Retina (tissue), 1 donor: ENCODE results near the gene SP2.

Experiments used
- DNase-seq: peaks from one replicate; pipeline ENCODE4 v3.0.0-alpha.2; 2016

SP2 gene

DNA sequence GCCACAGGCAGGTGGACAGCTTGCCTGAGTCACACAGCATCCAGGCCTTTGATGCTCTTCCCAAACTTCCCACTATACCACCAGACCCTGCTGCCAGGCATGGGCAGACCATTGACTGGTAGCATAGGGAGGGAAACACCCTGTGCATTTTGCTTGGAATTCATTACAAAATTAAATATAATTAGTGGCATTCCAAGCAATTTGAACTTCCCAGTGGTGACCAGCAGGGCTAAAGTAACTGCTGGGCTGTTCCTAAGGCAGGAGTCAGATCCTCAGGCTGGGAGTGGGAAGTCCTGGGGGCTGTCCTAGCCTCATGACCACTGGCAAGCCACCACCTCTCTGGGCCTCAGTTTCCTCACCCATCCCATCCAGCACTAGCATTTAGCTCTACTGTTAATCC lies 57.9 kb downstream of the SP2 start:
- DNase-seq = no peak

DNA sequence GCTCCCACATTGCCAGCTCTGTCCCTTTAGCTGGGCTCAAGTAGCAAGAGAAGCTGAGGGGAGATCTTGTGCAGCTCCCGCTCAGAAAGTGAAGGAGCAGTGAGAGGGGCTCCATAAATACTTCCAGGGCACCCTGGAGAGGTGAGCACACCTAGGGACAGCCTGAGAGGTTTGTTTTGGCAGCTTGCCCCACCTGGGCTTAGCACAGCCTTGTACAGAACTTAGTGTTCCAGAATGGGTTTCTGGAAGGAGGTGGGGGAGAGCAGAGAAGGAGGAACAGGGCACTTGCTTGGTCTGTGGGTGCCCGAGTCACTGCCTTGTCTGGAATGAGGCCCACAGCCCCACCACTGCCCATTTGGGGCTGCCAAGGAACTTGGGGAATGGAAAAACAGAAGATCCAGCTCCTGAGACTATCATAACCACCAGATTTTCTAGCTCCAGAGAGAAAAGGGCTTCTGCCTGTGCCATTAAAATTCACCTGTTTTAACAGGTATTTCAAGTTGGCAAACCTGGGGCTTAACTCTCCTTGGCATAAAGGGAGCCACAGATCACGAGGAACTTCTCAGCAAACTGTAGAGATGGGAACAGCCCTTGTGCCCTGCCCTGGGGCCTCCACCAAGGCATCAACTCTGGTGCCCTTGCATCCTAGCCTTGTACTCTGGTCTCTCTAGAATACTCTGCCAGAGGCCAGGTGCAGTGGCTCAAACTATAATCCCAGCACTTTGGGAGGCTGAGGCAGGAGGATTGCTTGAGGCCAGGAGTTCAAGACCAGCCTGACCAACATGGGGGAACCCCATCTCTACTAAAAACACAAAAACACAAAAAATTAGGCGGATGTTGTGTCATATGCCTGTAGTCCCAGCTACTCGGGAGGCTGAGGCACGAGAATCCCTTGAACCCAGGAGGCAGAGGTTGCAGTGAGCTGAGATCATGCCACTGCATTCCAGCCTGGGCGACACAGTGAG lies 59.7 kb downstream of the SP2 start:
- DNase-seq = no peak

DNA sequence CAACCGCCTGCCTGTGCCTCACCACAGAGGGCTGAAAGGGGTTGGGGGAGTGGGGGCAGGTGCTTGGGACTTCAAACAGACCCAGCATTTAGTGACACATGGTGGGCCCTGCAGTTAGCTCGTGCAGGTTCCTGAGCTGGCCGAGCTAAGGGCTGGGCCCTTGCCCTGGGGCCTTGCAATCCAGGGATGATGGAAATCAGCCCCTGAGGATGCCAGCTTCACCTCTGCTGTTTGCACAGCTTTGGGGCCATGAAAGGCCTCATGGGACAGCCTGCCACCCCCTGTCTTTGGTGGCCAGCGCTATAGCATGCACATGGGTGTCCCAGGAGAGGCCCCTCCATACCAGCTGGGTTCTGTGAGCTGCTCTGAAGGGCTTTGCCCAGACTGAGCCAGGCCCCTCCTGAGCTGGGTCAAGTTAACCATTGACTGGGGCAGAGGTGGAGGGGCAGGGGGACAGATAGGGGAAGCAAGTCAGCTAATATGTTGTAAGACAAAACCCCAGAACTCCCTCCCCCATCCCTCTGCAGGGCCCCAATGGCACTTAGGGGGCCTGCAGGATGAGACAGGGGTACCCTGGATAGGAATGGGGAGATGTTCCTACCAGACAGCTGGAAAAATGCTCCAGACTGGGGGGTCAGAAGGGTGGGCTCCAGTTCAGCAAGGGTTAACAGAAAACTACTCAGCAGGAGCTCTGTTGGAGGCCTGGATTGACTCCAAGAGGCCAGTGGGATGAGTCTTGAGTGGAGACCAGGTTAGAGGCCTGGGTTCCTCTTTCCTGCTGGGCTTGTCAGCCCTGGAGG lies 61.0 kb downstream of the SP2 start:
- DNase-seq = no peak

DNA sequence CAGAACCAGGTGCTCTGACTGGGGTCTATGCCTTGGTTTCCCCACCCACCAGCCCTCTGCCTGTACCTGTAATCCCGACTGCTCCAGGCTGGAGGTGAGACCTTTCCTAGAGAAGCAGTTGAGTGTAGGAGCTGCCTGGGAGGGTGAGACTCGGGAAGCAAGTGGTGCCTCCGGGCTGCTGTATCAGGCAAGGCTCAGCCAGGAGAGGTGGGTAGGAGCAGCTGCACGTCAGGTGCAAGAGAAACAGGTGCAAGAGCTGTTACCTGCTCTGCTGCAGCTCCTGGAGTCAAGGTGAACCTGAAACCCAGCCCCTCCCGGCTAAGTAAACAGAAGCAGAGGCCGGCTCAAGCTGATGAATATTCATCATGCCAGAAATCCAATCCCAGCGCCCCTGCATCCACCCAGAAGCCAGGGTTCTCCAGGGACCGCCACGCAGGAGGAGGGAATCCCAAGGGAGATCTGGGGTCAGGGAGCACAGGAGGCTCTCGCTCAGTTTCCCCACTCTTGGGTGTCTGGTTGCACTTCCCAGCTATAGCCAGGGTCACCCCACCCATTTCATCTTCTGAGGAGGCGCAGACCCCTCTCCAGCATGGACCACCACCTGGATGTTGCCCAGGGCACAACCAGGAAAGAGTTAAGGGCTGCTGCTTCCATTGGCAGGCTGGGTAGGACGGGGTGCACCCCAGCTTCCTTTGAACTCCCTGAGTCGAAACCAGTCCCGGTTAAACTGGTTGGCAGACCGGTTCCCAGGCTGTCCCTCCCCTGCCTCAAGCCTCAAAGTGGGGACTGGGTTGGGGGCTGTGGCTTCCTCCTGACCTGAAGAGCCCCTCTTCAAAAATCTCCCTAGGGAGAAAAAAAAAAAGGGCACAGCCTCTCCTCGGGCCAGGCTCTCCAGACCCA lies 61.8 kb downstream of the SP2 start, which contains the start of gene PRR15L:
Gene PRR15L, minus strand, starts transcription at position 293 of the 900 bp plus-strand sequence. CDS start 4,649 bp downstream, outside the sequence.
- no peak for DNase-seq

DNA sequence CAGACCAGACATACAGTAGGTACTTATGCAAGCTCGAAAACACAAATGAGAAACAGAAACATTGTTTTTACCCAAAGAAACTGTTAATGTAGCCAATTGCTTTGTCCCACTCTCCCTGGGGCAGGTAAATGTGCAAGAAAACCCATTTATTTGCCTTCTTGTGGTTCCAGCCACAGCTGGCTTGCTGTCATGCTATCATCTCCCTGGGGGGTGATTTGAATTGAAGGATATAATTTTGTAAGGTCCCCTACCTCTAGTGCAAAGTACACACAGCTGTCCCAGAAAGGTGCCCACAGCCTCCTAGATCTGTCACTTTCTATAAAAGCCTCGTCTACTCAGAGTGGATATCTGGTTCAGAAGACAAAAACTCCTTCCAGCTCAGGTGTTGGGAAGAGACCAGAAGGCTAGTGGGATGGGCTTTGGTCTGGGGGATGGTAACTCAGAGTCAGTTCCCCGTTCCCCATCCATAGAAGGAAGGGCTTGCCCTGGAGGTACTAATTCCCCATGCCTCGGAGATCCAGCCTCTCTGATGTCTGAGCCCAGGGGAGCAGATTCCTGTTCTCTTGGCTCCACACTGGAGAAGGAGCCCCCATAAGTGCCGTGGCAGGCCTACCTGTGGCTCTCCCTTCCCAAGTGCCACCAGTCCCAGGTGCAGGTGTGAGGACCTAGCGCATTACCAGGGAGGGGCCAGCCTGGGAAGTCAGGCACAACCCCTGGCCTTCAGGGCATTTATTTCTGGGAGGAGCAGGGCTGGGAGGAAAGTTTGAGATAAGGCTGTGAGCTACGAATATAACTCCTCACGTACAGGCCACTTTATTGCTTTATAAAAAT lies 64.0 kb downstream of the SP2 start:
- DNase-seq = no peak

DNA sequence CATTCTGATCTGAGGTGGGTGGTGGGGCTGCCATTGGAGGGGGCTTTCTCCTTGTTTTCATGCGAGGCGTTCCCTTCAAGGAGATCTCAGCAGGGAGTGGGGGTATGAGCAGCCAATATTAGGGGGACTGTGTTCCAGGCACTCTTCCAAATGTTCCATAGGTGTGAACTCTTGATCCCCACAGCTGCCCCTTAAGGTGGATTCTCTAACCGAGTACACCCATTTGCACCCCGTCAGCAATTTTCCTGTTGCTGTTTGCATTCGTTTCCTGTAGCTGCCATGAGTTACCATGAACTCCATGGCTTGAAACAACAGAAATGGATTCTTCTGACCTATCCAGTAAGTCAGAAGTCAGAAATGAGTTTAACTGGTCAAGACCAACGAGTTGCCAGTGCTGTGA lies 65.4 kb downstream of the SP2 start:
- no peak for DNase-seq

DNA sequence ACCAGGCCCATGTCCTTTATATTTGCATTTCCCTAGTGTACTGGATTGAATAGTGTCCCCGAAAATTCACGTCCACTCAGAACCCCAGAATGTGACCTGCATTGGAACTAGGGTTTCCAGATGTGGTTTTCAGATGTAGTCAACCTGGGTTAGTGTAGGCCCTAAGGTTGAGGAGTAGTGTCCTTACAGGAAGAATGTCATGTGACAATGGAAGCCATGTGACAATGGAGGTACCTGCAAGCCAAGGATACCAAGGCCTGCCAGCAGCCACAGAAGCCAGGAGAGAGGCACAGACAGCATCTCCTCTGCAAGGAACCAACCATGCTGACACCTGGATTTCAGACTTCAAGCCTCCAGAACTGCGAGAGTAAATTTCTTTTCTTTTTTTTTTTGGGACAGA lies 66.9 kb downstream of the SP2 start:
- no peak for DNase-seq

DNA sequence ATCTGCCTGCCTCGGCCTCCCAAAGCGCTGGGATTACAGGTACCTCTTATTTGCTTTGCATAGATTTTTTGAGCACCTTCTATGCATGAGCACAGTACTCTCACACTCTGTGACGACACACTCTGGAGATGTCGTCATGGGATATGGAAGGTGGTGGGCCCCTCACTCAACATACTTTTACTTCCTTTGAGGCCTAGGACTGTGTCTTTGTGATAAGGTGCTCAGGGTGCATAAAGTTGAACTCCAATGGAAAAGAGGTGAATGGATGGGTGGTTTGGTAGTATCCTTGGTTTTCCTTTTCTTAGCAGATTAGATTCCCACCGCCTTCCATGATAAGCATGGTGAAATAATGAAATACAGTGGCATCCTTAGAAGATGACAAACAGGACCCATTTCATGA lies 68.8 kb downstream of the SP2 start:
- DNase-seq = no peak

DNA sequence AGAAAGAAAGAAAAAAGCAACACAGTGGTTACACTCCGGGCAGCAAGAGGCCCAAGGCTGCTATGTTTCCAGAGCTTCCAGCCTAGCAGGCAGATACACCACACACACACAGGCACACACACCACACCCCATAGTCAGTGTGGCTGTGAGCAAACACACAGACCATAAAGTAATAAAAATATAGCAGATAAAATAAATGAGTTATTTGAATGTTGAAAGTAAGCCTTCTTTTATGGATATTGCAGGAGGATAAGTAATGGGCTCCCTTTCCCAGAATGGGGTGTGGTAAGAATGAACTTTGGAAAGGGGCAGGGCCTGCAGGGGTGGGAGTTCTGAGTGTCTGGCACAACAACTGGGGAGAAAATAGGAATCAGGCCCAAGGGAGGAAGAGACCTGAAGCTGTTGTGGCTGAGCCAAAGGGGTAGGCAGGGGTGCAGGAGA lies 70.1 kb downstream of the SP2 start:
- DNase-seq = no peak

DNA sequence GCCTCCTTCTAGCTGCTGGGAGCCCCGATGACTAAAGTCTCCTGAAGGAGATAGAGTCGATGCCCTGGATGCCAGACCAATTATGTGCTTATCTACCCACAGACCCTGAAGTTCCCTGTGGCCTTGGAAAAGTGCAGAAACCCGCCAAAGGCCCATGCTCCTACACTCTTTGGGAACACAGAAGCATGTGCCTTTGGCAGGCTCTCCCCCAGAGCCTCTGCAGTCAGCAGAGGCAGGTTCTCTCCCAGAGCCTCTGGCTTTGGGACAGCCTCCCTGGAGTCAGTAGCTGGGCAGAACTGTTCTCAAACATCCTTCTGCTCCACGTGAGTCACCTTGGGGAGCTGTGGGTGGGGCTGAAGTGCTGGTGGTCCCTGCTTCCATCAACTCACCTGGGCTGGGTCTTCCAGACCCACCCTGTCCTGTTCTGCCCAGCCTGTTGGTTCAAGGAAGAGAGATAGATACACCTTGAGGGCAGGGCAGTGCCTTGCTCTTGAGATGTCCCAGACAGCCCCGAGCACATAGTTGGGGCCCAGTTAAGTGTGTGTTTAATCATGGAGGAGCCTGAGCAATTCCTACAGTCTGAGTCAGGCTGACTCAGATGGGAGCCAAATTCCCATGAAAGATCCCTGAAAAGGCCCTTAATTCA lies 71.7 kb downstream of the SP2 start:
- no peak for DNase-seq

DNA sequence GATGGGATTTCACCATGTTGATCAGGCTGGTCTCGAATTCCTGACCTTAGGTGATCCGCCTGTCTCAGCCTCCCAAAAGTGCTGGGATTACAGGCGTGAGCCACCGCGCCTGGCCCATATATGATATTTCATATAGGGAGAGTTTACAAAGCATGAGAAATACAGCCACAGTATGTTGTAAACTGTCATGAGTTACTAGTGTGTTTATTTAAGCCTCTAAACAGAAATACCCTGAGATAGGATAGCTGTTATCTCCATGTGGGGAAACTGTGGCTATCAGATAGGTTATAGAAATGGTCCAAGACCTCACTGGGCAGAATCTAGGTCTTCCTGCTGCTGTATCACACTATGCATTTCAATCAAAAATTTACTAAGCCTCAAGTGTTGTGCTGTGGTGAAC lies 72.8 kb downstream of the SP2 start:
- no peak for DNase-seq

DNA sequence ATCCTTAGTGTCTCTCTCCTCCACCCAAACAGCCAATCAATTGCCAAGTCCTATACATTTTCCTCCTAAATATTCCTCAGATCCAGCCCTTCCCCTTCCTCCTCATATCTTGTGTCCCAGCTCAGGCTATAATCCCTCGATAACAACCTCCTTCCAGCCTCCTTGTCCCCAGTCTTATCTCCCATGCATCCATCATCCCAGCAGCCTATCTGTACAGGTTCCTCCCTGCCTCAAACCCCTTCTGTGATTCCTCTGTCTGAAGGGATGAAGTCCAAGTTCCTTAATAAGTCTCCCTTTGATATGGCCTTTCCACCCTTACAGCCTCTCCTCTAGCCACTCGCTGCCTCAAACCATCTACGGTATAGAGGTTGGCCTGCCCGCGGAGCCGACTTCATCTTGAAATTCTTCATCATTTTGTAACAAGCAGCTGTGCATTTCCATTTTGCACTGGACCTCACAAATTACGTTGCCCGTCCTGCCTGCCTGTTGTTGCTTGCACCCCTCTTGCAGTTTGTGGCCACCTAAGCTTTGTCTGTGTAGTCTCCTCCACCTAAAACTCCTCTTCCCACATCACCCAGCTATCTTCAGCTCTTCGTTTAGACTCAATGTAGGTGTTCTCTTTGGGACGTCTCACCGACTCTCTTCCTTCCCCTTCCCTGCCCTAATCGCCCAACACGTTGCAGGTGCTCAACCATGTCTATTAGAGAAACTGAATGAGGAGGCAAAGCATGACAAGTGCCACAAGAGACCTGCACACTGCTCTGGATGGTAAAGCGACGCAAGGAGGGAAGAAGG lies 74.1 kb downstream of the SP2 start:
- DNase-seq = no peak

DNA sequence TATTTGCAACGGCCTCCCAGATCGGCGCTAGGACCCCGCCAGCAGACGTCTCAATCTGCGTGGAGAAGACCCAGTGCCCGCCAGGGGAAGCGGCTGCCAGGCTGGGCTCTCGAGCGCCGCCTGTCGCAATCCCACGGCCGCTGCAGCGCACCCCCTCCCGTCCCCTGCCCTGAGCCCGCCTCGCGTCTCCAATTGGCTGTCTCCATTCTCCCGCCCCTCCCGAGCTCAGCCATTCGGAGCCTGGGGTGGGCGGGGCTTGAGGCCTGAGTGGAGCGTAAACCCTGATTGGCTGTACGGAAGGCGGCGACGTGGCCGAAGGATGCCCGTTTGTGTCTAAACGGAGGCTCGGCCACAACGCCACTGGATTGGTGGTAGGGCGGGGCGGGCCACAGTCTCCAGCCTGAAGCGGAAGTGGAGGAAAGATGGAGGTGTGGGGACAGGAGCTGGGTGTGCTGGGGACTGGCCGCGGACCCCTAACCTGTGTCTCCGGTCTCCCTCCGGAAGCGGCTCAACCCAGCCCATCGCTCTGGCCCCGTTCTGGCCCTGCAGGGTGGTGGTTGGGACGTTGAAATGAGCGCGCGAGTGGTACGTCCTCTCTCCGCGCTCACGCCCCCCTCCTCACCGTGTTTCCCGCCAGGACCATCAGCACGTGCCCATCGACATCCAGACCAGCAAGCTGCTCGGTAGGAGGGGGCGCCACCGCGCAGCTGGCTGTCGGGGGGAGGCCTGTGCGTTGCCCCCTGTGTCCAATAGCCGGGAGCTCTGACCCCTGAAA lies 74.9 kb downstream of the SP2 start, which contains the start of gene CDK5RAP3:
Gene CDK5RAP3, plus strand, starts transcription at position 389 of the 775 bp plus-strand sequence. Its CDS starts 34 bp downstream, at position 423.
- peak; percentile 99 for DNase-seq

DNA sequence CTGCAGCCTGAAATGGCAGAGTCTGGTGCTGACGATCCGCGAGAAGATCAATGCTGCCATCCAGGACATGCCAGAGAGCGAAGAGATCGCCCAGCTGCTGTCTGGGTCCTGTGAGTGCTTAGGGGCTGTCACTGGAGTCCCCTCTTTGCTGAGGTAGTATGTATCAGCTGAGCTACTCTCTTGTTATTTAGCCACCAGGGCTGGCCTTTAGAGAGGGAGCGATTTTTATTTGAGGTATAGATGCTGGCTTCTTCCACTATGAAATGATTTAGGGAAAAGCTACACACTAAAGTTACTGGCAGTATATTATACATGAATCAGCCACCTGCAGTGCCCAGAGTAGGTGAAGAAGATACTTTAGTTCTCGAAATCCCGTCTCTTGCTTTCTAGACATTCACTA lies 77.5 kb downstream of the SP2 start:
- no peak for DNase-seq

DNA sequence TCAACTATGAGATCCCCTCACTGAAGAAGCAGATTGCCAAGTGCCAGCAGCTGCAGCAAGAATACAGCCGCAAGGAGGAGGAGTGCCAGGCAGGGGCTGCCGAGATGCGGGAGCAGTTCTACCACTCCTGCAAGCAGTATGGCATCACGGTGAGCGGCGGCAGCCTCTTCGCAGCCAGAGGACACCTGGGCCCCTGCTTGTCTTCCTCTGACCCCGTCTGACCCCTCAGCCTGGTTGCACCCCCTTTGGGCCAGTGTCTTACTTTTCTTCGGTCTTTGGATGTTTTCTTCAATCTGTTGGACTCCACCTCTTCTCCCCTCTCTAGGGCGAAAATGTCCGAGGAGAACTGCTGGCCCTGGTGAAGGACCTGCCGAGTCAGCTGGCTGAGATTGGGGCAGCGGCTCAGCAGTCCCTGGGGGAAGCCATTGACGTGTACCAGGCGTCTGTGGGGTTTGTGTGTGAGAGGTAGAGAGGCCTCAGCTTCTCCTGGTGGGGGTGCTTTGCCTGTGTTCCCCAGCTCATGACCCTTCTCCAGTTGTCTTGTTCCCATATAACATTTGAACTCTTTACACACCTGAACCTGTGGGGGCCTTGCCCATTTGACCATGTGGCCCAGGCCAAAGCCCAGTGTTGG lies 79.3 kb downstream of the SP2 start:
- DNase-seq = no peak

DNA sequence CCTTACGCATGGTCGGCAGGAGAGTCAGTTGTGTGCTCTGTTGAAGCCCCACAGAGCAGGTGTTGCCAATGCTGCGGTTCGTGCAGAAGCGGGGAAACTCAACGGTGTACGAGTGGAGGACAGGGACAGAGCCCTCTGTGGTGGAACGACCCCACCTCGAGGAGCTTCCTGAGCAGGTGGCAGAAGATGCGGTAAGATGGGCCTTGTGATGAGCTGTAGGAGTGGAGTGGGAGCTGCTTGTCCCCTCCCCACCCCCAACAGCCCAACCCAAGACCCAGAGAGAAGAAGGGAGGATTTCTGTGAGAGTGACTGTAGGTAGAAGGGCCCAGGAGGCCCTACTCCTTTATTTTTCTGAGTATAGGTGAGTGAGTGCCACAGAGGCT lies 79.8 kb downstream of the SP2 start:
- no peak for DNase-seq

DNA sequence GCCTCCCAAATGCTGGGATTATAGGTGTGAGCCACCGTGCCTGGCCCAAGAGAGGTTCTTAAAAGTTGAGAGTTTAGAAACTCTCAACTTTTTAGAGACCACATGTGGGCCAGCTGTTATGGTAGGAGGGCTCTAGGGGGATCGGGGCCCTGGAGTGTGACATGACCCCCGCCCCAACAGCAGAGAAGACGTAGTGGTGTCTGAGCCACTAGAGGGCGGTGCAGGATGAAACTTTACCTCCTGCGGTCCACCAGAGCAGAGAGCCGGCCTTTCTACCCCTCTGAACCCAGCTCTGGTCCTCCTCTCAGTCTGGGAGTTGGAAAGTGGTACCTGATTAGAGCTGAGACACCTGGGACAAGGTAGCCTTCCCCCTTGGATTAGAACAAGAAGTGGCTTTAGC lies 82.3 kb downstream of the SP2 start:
- peak; percentile 81 for DNase-seq
